COR-L47 (cell line): ENCODE measurements around the gene CHP1.
A peak's percentile ranks its signal among the peaks of the same experiment; 100 is the strongest.
"Not testable (repeated sequence)": the region's sequence is repeated elsewhere in the genome, so short reads cannot be mapped to it uniquely, and the experiment has no call there.

Source experiments
- DNase-seq: peaks from one replicate; lab custom pipeline; 2025; lab: John Stamatoyannopoulos, UW

The CHP1 gene

GRCh38 chr15:41292521-41292920 is 61.5 kb downstream of the CHP1 start:
- no peak for DNase-seq

GRCh38 chr15:41301139-41301538 is 70.1 kb downstream of the CHP1 start:
- DNase-seq = peak; percentile 0

DNA sequence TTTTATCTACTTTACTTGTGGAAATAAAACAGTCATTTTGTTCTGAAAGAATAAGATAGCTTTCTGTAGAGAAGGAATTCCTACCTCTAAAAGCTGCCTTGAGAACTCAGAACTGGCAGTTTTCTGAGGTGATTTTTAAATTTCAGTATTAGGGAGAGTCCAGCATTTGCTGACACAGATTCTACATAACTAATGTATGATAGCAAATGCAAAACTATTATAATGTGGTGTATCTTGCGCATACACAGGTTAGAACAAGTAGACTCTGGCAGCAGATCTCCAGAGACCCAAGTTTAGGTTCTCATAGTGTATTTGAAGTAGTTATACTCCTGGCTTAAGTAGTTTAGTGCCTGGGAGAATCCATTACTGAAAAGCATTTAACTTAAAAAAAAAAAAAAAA is 70.5 kb downstream of the CHP1 start:
- no peak for DNase-seq

GRCh38 chr15:41304149-41304770 is 73.2 kb downstream of the CHP1 start:
- no peak for DNase-seq

DNA sequence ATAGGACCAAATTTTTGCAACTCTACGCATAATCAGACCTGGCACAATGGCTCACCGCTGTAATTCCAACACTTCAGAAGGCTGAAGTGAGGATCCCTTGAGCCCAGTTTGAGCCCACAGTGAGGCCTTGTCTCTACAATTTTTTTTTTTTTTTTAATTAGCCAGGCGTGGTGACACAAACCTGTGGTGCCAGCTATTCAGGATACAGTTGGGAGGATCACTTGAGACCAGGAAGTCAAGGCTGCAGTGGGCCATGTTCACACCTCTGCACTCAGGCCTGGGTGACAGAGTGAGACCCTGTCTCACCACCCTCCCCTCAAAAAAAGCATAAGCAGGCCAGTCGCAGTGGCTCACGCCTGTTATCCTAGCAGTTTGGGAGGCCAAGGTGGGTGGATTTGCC is 76.6 kb downstream of the CHP1 start:
- DNase-seq = no peak

DNA sequence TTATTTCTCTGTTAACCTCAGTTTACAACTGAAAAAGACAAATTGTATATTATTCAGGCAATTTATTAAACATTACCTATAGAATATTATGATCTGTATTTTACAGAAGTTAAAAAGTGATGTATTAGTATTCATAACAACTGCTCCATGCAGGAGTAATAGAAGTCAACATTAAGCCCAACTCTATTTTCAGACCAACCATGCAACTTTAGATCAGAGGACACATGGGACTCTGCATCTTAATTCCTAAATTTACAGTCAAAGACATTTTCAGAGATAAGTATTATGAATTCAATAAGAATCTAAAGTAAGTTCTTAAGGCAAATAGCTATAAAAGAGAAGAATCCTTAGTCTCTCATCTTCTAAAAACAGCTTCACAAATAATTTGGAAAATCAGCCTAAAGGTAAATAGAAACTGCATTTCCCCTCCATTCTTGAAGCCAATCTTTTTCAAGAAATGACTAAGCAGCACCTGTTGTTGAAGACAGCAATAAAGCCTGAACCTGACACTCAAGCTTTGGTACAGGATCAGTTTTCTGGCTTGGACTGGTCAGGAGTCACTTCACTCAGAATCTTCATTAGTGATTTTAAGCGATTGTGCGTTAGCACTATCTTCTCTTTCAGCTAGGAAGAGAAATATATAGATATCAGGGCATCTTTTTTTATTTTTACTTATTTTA is 78.3 kb downstream of the CHP1 start:
- DNase-seq = no peak

GRCh38 chr15:41320805-41321330 is 89.8 kb downstream of the CHP1 start:
- not testable (repeated sequence) for DNase-seq

- no peak for DNase-seq
These were observed 92.5 kb downstream of the CHP1 start for GRCh38 chr15:41323611-41324010.

DNA sequence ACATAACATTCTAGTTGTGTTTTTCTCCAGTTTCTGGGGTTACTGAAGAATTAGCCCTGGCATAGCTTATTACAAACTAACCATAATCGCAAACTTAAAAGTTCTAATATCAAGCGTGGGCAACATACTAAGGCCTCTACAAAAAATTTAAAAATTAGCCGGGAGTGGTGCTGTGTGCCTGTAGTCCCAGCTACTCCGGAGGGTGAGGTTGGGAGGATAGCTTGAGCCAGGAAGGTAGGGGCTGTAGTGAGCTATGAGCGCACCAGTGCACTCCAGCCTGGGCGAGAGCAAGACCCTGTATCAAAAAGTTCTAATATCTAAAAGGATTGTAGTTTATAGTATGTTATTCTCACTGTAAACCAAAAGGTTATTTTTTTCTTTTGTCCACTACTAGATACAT is 100.2 kb downstream of the CHP1 start:
- DNase-seq = no peak
